Liver (tissue), 9 donors: ENCODE data around the gene FADS3. TPM values are rescaled to one million over a fixed set of nuclear protein-coding genes. Genes with fewer than 3 reads are reported as not detected.

Experiments used
- DNase-seq: peaks from one replicate; pipeline ENCODE4 v3.0.0-alpha.2; 2017; ENCODE audit warnings: low spot score
- H3K27ac ChIP-seq, 2 donors: one replicate each; pipeline ENCODE4 v1.7.0; 2013; ENCODE audit warnings: inconsistent platforms in 2 of 2, low read length in 2 of 2, control low read depth in 1 of 2, low read depth in 1 of 2, mild to moderate bottlenecking in 1 of 2
- H3K27me3 ChIP-seq, 4 donors: one replicate each; pipeline versions ENCODE4 v1.6.1 to v1.7.0; 2013; ENCODE audit warnings: low read length in 3 of 4, inconsistent platforms in 1 of 4, mild to moderate bottlenecking in 1 of 4, moderate library complexity in 1 of 4; ENCODE audit not compliant: control insufficient read depth in 4 of 4, insufficient read depth in 4 of 4
- H3K36me3 ChIP-seq, 4 donors: one replicate each; pipeline versions ENCODE4 v1.6.1 to v1.7.0; 2013; ENCODE audit warnings: low read length in 3 of 4, mild to moderate bottlenecking in 3 of 4, low read depth in 1 of 4, moderate library complexity in 1 of 4; ENCODE audit not compliant: control insufficient read depth in 4 of 4, insufficient read depth in 3 of 4
- H3K4me1 ChIP-seq, 4 donors: one replicate each; pipeline versions ENCODE4 v1.6.1 to v1.7.0; 2013; ENCODE audit warnings: low read length in 3 of 4, mild to moderate bottlenecking in 3 of 4, moderate library complexity in 1 of 4; ENCODE audit not compliant: control insufficient read depth in 4 of 4, insufficient read depth in 4 of 4
- H3K4me3 ChIP-seq, 3 donors: one replicate each; pipeline versions ENCODE4 v1.6.1 to v1.7.0; 2013; ENCODE audit warnings: low read length in 3 of 3, control low read depth in 1 of 3, low read depth in 1 of 3, mild to moderate bottlenecking in 1 of 3
- H3K9ac ChIP-seq, 2 donors: one replicate each; pipeline ENCODE4 v1.7.0; 2013; ENCODE audit warnings: low read length in 2 of 2, mild to moderate bottlenecking in 2 of 2, moderate library complexity in 2 of 2, control low read depth in 1 of 2, low read depth in 1 of 2
- H3K9me3 ChIP-seq, 4 donors: one replicate each; pipeline versions ENCODE4 v1.6.1 to v1.7.0; 2013; ENCODE audit warnings: low read length in 3 of 4; ENCODE audit not compliant: control insufficient read depth in 4 of 4
- EGR1 ChIP-seq, 2 donors: IDR thresholded peaks; 2 replicates each; pipeline ENCODE4 v1.6.1; 2016 to 2018; ENCODE audit warnings: antibody characterized with exemption in 2 of 2, low read depth in 2 of 2
- FOXA1 ChIP-seq: IDR thresholded peaks from 2 replicates; pipeline ENCODE4 v1.6.1; 2016; ENCODE audit warnings: antibody characterized with exemption
- FOXA2 ChIP-seq: IDR thresholded peaks from 2 replicates; pipeline ENCODE4 v1.6.1; 2016; ENCODE audit warnings: antibody characterized with exemption
- GABPA ChIP-seq, 2 donors: IDR thresholded peaks in 1 of 2; conservative IDR thresholded peaks in 1 of 2; 2 replicates each; pipeline ENCODE4 v1.6.1; 2016; ENCODE audit warnings: antibody characterized with exemption in 2 of 2, mild to moderate bottlenecking in 1 of 2, moderate library complexity in 1 of 2
- HNF4G ChIP-seq: IDR thresholded peaks from 2 replicates; pipeline ENCODE4 v1.6.1; 2016; ENCODE audit warnings: antibody characterized with exemption
- JUND ChIP-seq, 2 donors: IDR thresholded peaks; 2 replicates each; pipeline ENCODE4 v1.6.1; 2016; ENCODE audit warnings: antibody characterized with exemption in 2 of 2
- NR2F2 ChIP-seq: IDR thresholded peaks from 2 replicates; pipeline ENCODE4 v1.6.1; 2016; ENCODE audit warnings: antibody characterized with exemption
- RAD21 ChIP-seq, 2 donors: IDR thresholded peaks; 2 replicates each; pipeline ENCODE4 v1.6.1; 2016; ENCODE audit warnings: antibody characterized with exemption in 2 of 2, mild to moderate bottlenecking in 2 of 2
- RXRA ChIP-seq, 2 donors: IDR thresholded peaks; 2 replicates each; pipeline ENCODE4 v1.6.1; 2017 to 2018; ENCODE audit warnings: antibody characterized with exemption in 2 of 2, mild to moderate bottlenecking in 1 of 2
- SP1 ChIP-seq: IDR thresholded peaks from 2 replicates; pipeline ENCODE4 v1.6.1; 2018; ENCODE audit warnings: antibody characterized with exemption, mild to moderate bottlenecking
- TAF1 ChIP-seq: conservative IDR thresholded peaks from 2 replicates; pipeline ENCODE4 v1.6.1; 2016; ENCODE audit warnings: antibody characterized with exemption, mild to moderate bottlenecking
- YY1 ChIP-seq: IDR thresholded peaks from 2 replicates; pipeline ENCODE4 v1.6.1; 2016; ENCODE audit warnings: antibody characterized with exemption, mild to moderate bottlenecking
- WGBS: extraction: QIAGEN DNeasy Blood & Tissue Kit; methylation state at CpG from one replicate; pipeline ENCODE4 v1.1.7; 2013; 5-methylcytosine and 5-hydroxymethylcytosine counted together
- polyA plus RNA-seq, 2 donors: library from polyadenylated mRNA; stranded (reverse) in 1 of 2; unstranded in 1 of 2; fragments of 200-250 nt in 1 of 2; fragments of >200 nt in 1 of 2; fragmentation: Nextera tagmentation in 1 of 2; extraction: Ambion mirVana in 1 of 2; gene quantifications; one replicate each; pipeline versions ENCODE4 v1.2.1 to v1.2.3, GENCODE V29; 2013 to 2015
- total RNA-seq, 2 donors: library from RNA; depleted of rRNA; stranded (reverse); fragments of >200 nt; gene quantifications; one replicate each; pipeline ENCODE4 v1.2.3, GENCODE V29; 2014
- TF ChIP-seq, protein P1 (sequence below): IDR thresholded peaks from 2 replicates; pipeline ENCODE4 v1.6.1; 2016; ENCODE audit warnings: antibody characterized with exemption, mild to moderate bottlenecking
- TF ChIP-seq, protein P2 (sequence below): IDR thresholded peaks from 2 replicates; pipeline ENCODE4 v1.6.1; 2016; ENCODE audit warnings: antibody characterized with exemption
- TF ChIP-seq, protein P3 (sequence below): IDR thresholded peaks from 2 replicates; pipeline ENCODE4 v1.6.1; 2016; ENCODE audit warnings: antibody characterized with exemption
- TF ChIP-seq, protein P4 (sequence below): fragments of 150-350 bp; IDR thresholded peaks from 2 replicates; pipeline ENCODE4 v1.5.1; 2017; ENCODE audit warnings: improper control_type of control experiment, low read depth, low read length; ENCODE audit not compliant: missing input control
- donor health status: healthy.
- donor health status: healthy.
- donor health status: healthy.
- donor health status: healthy.
- donor health status: healthy.

The FADS3 gene
- total and polyA plus RNA-seq, 4 donors: 8.3 to 13.6 (median 10.3) TPM

DNA sequence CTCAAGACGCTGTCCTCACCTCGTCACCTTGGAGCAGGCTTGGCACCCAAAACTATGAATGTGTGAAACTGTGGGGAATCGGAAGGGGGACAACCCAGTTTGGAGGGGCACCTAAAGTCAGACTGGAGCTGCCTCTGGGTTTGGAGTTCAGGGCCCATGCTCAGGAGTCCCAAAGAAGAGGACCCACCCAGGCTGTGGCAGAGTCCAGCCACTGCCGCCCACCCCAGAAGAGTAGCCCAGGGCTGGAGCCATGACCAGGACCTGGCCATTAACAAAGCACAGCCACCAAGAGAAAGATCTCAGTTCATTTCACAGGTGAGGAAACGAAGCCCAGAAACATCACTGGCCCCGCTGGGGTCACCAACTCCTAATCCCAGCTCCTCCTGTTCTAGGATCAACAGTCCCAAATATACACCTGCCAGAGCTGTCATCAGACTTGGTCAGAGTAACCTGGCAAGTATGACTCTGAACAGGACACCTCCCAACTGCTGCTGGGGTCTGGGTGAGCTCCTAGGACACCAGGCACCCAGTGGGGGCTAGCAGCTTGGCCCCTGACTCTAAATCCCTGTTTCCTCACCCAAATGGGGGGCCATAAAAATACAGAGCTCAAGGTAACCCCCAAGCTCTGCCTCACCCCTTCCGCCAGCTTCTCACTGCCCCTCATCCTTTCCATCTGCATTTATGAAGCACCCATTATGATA is 23.3 kb upstream of the FADS3 start:
- Histone ChIP-seq H3K36me3 (no peaks in the 10 kb centered on the region), H3K27ac (peak overlapping the region in 1 of 2 donors; percentile 18), H3K4me3 (no peak overlapping the region), H3K4me1 (peaks cover 0 to 12% (median 4%) of the 10 kb centered on the region in 4 donors), H3K27me3 (no peaks in the 10 kb centered on the region), H3K9me3 (no peaks in the 10 kb centered on the region), H3K9ac (no peak overlapping the region)
- 89% methylated on average over 7 of the region's 7 CpGs for WGBS
- TF ChIP-seq TAF1 (no peak), RXRA (IDR thresholded peaks at IDR 0.05) (no peak), EGR1 (IDR thresholded peaks at IDR 0.05; ENCODE audit: low read depth in 2 of 2) (no peak), FOXA1 (no peak), HNF4G (no peak), GABPA (IDR thresholded peaks at IDR 0.05 in 1 of 2, conservative IDR thresholded peaks at IDR 0.05 in 1 of 2) (no peak), SP1 (no peak), YY1 (no peak), RAD21 (IDR thresholded peaks at IDR 0.05) (no peak), FOXA2 (no peak)
- TF ChIP-seq, protein P1, sequence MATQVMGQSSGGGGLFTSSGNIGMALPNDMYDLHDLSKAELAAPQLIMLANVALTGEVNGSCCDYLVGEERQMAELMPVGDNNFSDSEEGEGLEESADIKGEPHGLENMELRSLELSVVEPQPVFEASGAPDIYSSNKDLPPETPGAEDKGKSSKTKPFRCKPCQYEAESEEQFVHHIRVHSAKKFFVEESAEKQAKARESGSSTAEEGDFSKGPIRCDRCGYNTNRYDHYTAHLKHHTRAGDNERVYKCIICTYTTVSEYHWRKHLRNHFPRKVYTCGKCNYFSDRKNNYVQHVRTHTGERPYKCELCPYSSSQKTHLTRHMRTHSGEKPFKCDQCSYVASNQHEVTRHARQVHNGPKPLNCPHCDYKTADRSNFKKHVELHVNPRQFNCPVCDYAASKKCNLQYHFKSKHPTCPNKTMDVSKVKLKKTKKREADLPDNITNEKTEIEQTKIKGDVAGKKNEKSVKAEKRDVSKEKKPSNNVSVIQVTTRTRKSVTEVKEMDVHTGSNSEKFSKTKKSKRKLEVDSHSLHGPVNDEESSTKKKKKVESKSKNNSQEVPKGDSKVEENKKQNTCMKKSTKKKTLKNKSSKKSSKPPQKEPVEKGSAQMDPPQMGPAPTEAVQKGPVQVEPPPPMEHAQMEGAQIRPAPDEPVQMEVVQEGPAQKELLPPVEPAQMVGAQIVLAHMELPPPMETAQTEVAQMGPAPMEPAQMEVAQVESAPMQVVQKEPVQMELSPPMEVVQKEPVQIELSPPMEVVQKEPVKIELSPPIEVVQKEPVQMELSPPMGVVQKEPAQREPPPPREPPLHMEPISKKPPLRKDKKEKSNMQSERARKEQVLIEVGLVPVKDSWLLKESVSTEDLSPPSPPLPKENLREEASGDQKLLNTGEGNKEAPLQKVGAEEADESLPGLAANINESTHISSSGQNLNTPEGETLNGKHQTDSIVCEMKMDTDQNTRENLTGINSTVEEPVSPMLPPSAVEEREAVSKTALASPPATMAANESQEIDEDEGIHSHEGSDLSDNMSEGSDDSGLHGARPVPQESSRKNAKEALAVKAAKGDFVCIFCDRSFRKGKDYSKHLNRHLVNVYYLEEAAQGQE: no peak
- TF ChIP-seq, protein P2, sequence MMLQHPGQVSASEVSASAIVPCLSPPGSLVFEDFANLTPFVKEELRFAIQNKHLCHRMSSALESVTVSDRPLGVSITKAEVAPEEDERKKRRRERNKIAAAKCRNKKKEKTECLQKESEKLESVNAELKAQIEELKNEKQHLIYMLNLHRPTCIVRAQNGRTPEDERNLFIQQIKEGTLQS: no peak
- TF ChIP-seq, protein P3, sequence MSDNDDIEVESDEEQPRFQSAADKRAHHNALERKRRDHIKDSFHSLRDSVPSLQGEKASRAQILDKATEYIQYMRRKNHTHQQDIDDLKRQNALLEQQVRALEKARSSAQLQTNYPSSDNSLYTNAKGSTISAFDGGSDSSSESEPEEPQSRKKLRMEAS: no peak
- TF ChIP-seq, protein P4, sequence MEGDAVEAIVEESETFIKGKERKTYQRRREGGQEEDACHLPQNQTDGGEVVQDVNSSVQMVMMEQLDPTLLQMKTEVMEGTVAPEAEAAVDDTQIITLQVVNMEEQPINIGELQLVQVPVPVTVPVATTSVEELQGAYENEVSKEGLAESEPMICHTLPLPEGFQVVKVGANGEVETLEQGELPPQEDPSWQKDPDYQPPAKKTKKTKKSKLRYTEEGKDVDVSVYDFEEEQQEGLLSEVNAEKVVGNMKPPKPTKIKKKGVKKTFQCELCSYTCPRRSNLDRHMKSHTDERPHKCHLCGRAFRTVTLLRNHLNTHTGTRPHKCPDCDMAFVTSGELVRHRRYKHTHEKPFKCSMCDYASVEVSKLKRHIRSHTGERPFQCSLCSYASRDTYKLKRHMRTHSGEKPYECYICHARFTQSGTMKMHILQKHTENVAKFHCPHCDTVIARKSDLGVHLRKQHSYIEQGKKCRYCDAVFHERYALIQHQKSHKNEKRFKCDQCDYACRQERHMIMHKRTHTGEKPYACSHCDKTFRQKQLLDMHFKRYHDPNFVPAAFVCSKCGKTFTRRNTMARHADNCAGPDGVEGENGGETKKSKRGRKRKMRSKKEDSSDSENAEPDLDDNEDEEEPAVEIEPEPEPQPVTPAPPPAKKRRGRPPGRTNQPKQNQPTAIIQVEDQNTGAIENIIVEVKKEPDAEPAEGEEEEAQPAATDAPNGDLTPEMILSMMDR: no peak
- DNase-seq: no peak

DNA sequence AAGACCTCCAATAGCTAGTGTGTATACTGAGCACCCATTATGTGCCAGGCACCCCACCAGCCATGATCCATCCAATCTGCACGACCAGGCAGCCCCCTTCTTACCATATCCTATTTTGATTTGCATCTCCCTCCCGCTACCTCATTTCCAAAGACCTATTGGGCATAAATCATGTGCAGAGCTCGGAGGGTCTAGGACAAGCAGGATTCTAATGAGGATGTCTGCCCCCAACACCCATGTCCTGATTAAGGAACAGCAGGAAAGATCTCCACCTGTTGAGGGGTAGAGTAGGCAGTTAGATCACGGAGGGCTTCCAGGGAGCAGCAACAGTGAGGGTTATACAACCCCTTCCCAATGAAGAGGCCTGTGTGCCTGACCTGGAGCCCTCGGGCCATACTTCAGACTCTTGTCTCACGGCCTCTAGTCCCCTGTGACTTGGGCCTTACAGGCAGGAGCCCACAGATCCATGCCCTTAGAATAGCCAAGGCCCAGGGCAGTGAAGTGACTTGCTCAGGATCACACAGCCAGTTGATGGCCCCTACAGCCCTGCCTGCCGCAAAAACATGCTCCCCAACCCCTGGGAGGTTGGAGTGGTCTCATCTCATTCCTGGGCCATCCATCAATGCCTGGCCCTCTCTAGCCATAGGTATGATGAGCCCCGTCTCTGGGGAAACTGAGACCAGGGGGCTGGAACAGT is 22.5 kb upstream of the FADS3 start:
- TF ChIP-seq FOXA2 (no peak), EGR1 (IDR thresholded peaks at IDR 0.05; ENCODE audit: low read depth in 2 of 2) (no peak), SP1 (no peak), JUND (IDR thresholded peaks at IDR 0.05) (no peak), RAD21 (IDR thresholded peaks at IDR 0.05) (no peak), GABPA (IDR thresholded peaks at IDR 0.05 in 1 of 2, conservative IDR thresholded peaks at IDR 0.05 in 1 of 2) (no peak), RXRA (IDR thresholded peaks at IDR 0.05) (no peak), HNF4G (no peak), NR2F2 (no peak), TAF1 (no peak), YY1 (no peak)
- H3K4me1 ChIP-seq: peaks cover 0 to 12% (median 4%) of the 10 kb centered on the region in 4 donors
- WGBS: 81% methylated on average over 8 of the region's 8 CpGs

More for the DNA sequence above, 22.5 kb upstream of the FADS3 start:
- DNase-seq: no peak
- H3K36me3 ChIP-seq: no peaks in the 10 kb centered on the region
- no peak overlapping the region for H3K9ac ChIP-seq
- H3K9me3 ChIP-seq: no peaks in the 10 kb centered on the region
- no peak overlapping the region for H3K4me3 ChIP-seq
- H3K27ac ChIP-seq: no peak overlapping the region
- H3K27me3 ChIP-seq: no peaks in the 10 kb centered on the region
